ENCODE results near the gene KLHL12. TPM values are rescaled to one million over a fixed set of nuclear protein-coding genes. Genes with fewer than 3 reads are reported as not detected.

KLHL12 gene
- total and polyA plus RNA-seq, 2 donors (not counting 3 experiments of a cell fraction or from before 2014, with no cell fraction given), result 22.8 to 23.0 TPM

DNA sequence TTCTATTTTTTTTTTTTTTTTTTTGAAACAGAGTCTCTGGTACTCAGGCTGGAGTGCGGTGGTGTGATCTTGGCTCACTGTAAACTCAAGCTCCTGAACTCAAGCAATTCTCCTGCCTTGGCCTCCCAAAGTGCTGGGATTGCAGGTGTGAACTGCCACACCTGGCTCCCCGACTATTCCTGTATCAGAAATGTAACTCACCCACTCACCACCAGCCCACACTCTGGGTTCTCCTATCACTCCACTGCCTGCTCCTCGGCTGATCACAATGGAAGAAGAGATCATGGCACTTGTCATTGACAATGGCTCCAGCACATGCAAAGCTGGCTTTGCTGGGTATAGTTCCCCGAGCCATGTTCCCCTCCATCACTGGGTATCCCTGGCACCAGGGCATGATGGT is 54.0 kb downstream of the KLHL12 start:
- TF ChIP-seq FOS (IDR thresholded peaks at IDR 0.05; ENCODE audit: borderline replicate concordance, insufficient read depth, low read length) (no peak), JUN (IDR thresholded peaks at IDR 0.05; ENCODE audit: borderline replicate concordance, insufficient read depth, insufficient read length, low read depth) (no peak), MYC (IDR thresholded peaks at IDR 0.05; ENCODE audit: low read depth, low read length) (no peak), POLR2A (IDR thresholded peaks at IDR 0.05; ENCODE audit: low read depth, low read length) (no peak), POLR2AphosphoS5 (IDR thresholded peaks at IDR 0.05; ENCODE audit: insufficient read depth, low read depth, low read length) (no peak), GATA2 (IDR thresholded peaks at IDR 0.05; ENCODE audit: insufficient read depth, insufficient read length, low read depth, low read length) (no peak), EZH2 (IDR thresholded peaks at IDR 0.05; ENCODE audit: borderline replicate concordance, low read depth, low read length, severe bottlenecking) (no peak)
- TF ChIP-seq, protein P1, sequence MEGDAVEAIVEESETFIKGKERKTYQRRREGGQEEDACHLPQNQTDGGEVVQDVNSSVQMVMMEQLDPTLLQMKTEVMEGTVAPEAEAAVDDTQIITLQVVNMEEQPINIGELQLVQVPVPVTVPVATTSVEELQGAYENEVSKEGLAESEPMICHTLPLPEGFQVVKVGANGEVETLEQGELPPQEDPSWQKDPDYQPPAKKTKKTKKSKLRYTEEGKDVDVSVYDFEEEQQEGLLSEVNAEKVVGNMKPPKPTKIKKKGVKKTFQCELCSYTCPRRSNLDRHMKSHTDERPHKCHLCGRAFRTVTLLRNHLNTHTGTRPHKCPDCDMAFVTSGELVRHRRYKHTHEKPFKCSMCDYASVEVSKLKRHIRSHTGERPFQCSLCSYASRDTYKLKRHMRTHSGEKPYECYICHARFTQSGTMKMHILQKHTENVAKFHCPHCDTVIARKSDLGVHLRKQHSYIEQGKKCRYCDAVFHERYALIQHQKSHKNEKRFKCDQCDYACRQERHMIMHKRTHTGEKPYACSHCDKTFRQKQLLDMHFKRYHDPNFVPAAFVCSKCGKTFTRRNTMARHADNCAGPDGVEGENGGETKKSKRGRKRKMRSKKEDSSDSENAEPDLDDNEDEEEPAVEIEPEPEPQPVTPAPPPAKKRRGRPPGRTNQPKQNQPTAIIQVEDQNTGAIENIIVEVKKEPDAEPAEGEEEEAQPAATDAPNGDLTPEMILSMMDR (IDR thresholded peaks at IDR 0.05; ENCODE audit: extremely low read depth in 1 of 2, insufficient read depth in 1 of 2, low read depth in 1 of 2, low read length in 2 of 2), result no peak
- TF ChIP-seq, protein P2, sequence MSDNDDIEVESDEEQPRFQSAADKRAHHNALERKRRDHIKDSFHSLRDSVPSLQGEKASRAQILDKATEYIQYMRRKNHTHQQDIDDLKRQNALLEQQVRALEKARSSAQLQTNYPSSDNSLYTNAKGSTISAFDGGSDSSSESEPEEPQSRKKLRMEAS (IDR thresholded peaks at IDR 0.05; ENCODE audit: insufficient read depth, insufficient read length), result no peak
- Histone ChIP-seq H3K36me3 (ENCODE audit: control insufficient read depth in 2 of 2, extremely low read depth in 1 of 2, insufficient read depth in 2 of 2, low read length in 2 of 2) (no peaks in the 10 kb centered on the region), H3K9me3 (replicated peaks; ENCODE audit: control insufficient read depth, insufficient read depth, low read length) (no peaks in the 10 kb centered on the region), H3K9me1 (replicated peaks; ENCODE audit: control insufficient read depth, extremely low read depth, insufficient read depth, low read length) (no peaks in the 10 kb centered on the region), H3K27me3 (ENCODE audit: control insufficient read depth in 2 of 2, insufficient read depth in 2 of 2, low read length in 2 of 2) (no peaks in the 10 kb centered on the region), H3K79me2 (ENCODE audit: control insufficient read depth, insufficient read depth, low read length) (no peaks in the 10 kb centered on the region), H3K27ac (ENCODE audit: insufficient read depth, low read depth, low read length) (no peak overlapping the region), H4K20me1 (replicated peaks; ENCODE audit: control insufficient read depth, extremely low read depth, insufficient read depth, low read length) (no peaks in the 10 kb centered on the region), H3K4me2 (ENCODE audit: insufficient read depth, low read length) (no peak overlapping the region), H3K9ac (replicated peaks; ENCODE audit: extremely low read depth, insufficient read depth, low read length) (no peak overlapping the region), H3K4me3 (replicated peaks in 1 of 3; ENCODE audit: insufficient read depth in 1 of 3, low read depth in 1 of 3, low read length in 3 of 3) (no peak overlapping the region), H2AFZ (ENCODE audit: low read depth, low read length) (no peak overlapping the region), H3K4me1 (ENCODE audit: control insufficient read depth, extremely low read depth, insufficient read depth, low read length) (no peaks in the 10 kb centered on the region)
- FAIRE-seq (no peak), DNase-seq (ENCODE audit: low read depth, low spot score) (no peak)
- POLR2A ChIA-PET, result no interaction called here
- intact Hi-C loops (cut with micrococcal nuclease), result no loop called here
- CTCF ChIA-PET, result interaction anchor here (0.6 kb wide), 1 partner anchor 19 kb away, joined by 3 read pairs; no protein-coding TSS in a partner anchor
- dilution Hi-C loops (cut with MboI; ENCODE audit: extremely low pct_ligation_motif_present, low sequenced_read_pairs), result no loop called here
- BruUV-seq (replicated peaks), result no TSS peak

All from endothelial cell of umbilical vein (primary cell).